Measurements from ENCODE around the gene MYZAP.

DNA sequence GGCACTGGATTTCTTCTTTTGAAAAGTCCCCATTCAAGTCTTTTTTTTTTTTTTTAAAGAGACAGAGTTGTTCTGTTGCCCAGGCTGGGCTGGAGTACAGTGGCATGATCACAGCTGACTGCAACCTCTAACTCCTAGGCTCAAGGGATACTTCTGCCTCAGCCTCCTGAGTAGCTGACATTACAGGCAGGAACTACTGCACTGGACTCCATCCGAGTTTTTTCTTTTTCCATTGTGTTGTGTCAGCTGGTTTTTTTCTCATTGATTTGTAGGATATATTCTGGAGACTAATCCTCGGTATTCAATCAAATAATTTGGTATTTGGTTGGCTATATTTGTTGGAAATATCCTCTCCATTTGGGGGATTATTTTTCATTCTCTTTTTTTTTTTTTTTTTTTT, 126.6 kb downstream of the MYZAP start:
- TF ChIP-seq, protein P1, sequence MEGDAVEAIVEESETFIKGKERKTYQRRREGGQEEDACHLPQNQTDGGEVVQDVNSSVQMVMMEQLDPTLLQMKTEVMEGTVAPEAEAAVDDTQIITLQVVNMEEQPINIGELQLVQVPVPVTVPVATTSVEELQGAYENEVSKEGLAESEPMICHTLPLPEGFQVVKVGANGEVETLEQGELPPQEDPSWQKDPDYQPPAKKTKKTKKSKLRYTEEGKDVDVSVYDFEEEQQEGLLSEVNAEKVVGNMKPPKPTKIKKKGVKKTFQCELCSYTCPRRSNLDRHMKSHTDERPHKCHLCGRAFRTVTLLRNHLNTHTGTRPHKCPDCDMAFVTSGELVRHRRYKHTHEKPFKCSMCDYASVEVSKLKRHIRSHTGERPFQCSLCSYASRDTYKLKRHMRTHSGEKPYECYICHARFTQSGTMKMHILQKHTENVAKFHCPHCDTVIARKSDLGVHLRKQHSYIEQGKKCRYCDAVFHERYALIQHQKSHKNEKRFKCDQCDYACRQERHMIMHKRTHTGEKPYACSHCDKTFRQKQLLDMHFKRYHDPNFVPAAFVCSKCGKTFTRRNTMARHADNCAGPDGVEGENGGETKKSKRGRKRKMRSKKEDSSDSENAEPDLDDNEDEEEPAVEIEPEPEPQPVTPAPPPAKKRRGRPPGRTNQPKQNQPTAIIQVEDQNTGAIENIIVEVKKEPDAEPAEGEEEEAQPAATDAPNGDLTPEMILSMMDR (conservative IDR thresholded peaks at IDR 0.05; ENCODE audit: low read depth, low read length) = no peak
- TF ChIP-seq POLR2A (IDR thresholded peaks at IDR 0.05; ENCODE audit: low read depth, low read length) (no peak), MXI1 (IDR thresholded peaks at IDR 0.05; ENCODE audit: borderline replicate concordance, low read depth, low read length) (no peak), CEBPB (IDR thresholded peaks at IDR 0.05; ENCODE audit: low read depth, low read length) (no peak), MAFK (IDR thresholded peaks at IDR 0.05; ENCODE audit: low read depth, low read length) (no peak), FOS (IDR thresholded peaks at IDR 0.05; ENCODE audit: low read depth, low read length) (no peak), RFX5 (IDR thresholded peaks at IDR 0.05; ENCODE audit: low read depth, low read length) (no peak), NFE2L2 (IDR thresholded peaks at IDR 0.05; ENCODE audit: low read depth, low read length) (no peak), MAZ (IDR thresholded peaks at IDR 0.05; ENCODE audit: borderline replicate concordance, low read depth, low read length) (no peak), SMC3 (IDR thresholded peaks at IDR 0.05; ENCODE audit: low read depth, low read length) (no peak), RAD21 (IDR thresholded peaks at IDR 0.05; ENCODE audit: low read length) (no peak)
- TF ChIP-seq, protein P2, sequence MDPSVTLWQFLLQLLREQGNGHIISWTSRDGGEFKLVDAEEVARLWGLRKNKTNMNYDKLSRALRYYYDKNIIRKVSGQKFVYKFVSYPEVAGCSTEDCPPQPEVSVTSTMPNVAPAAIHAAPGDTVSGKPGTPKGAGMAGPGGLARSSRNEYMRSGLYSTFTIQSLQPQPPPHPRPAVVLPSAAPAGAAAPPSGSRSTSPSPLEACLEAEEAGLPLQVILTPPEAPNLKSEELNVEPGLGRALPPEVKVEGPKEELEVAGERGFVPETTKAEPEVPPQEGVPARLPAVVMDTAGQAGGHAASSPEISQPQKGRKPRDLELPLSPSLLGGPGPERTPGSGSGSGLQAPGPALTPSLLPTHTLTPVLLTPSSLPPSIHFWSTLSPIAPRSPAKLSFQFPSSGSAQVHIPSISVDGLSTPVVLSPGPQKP (IDR thresholded peaks at IDR 0.05; ENCODE audit: borderline replicate concordance, low read depth, low read length) = no peak
